HepG2 (cell line): ENCODE results near the gene OR8K3.

ENCODE experiments used
- POGZ ChIP-seq: sonication (generic); formaldehyde crosslinking; IDR thresholded peaks from 2 replicates; pipeline ENCODE4 v1.4.0; 2020; ENCODE audit warnings: mild to moderate bottlenecking, missing genetic modification reagents
- REPIN1 ChIP-seq: sonication (generic); formaldehyde crosslinking; IDR thresholded peaks from 2 replicates; pipeline ENCODE4 v1.8.0; 2022; ENCODE audit warnings: missing genetic modification reagents, low read depth, mild to moderate bottlenecking, borderline replicate concordance
- TF ChIP-seq, protein P1 (sequence below): sonication (generic); formaldehyde crosslinking; IDR thresholded peaks from 2 replicates; pipeline ENCODE4 v1.5.0; 2020; ENCODE audit warnings: mild to moderate bottlenecking, missing genetic modification reagents, moderate library complexity

DNA sequence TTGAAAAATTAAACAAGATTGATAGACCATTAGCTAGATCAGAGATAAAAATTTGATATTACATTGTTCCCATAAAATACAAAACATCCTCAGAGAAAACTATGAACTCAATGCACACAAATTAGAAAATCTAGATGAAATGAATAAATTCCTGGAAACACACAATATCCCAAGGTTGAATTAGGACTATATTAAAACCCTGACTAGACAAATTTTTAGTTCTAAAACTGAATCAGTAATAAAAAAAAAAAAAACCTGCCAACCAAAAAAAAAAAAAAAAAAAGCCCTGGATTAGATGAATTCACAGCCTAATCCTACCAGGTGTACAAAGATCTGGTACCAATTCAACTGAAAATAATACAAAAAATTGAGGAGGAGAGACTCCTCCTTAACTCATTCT, 25.3 kb downstream of the OR8K3 start:
- TF ChIP-seq REPIN1 (CRISPR knock-in tag) = no peak
- no peak for TF ChIP-seq POGZ (CRISPR knock-in tag)
- TF ChIP-seq, protein P1, sequence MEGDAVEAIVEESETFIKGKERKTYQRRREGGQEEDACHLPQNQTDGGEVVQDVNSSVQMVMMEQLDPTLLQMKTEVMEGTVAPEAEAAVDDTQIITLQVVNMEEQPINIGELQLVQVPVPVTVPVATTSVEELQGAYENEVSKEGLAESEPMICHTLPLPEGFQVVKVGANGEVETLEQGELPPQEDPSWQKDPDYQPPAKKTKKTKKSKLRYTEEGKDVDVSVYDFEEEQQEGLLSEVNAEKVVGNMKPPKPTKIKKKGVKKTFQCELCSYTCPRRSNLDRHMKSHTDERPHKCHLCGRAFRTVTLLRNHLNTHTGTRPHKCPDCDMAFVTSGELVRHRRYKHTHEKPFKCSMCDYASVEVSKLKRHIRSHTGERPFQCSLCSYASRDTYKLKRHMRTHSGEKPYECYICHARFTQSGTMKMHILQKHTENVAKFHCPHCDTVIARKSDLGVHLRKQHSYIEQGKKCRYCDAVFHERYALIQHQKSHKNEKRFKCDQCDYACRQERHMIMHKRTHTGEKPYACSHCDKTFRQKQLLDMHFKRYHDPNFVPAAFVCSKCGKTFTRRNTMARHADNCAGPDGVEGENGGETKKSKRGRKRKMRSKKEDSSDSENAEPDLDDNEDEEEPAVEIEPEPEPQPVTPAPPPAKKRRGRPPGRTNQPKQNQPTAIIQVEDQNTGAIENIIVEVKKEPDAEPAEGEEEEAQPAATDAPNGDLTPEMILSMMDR (CRISPR knock-in tag) = no peak
